C4-2B (cell line): ENCODE measurements around the gene MFAP1.
A peak's percentile ranks its signal among the peaks of the same experiment; 100 is the strongest.
"Not testable (repeated sequence)": the region's sequence is repeated elsewhere in the genome, so short reads cannot be mapped to it uniquely, and the experiment has no call there.

ENCODE experiments used
- H3K27ac ChIP-seq: fragments of 450-650 bp; 2 replicates; pipeline ENCODE4 v1.5.1; 2017
- ZFX ChIP-seq: fragments of 450-650 bp; IDR thresholded peaks from 2 replicates; pipeline ENCODE4 v1.6.1; 2017
- TF ChIP-seq, protein P1 (sequence below): fragments of 450-650 bp; conservative IDR thresholded peaks from 2 replicates; pipeline ENCODE4 v1.5.1; 2017; ENCODE audit warnings: mild to moderate bottlenecking

MFAP1 gene, protein sequence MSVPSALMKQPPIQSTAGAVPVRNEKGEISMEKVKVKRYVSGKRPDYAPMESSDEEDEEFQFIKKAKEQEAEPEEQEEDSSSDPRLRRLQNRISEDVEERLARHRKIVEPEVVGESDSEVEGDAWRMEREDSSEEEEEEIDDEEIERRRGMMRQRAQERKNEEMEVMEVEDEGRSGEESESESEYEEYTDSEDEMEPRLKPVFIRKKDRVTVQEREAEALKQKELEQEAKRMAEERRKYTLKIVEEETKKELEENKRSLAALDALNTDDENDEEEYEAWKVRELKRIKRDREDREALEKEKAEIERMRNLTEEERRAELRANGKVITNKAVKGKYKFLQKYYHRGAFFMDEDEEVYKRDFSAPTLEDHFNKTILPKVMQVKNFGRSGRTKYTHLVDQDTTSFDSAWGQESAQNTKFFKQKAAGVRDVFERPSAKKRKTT

GRCh38 chr15:43824302-43825246 lies at the start of gene MFAP1:
Gene MFAP1 (minus strand): TSS chr15:43824690. CDS start chr15:43824569, 121 bp downstream.
- H3K27ac ChIP-seq = peak within 1 kb of the TSS; percentile 78
- TF ChIP-seq, protein P1, sequence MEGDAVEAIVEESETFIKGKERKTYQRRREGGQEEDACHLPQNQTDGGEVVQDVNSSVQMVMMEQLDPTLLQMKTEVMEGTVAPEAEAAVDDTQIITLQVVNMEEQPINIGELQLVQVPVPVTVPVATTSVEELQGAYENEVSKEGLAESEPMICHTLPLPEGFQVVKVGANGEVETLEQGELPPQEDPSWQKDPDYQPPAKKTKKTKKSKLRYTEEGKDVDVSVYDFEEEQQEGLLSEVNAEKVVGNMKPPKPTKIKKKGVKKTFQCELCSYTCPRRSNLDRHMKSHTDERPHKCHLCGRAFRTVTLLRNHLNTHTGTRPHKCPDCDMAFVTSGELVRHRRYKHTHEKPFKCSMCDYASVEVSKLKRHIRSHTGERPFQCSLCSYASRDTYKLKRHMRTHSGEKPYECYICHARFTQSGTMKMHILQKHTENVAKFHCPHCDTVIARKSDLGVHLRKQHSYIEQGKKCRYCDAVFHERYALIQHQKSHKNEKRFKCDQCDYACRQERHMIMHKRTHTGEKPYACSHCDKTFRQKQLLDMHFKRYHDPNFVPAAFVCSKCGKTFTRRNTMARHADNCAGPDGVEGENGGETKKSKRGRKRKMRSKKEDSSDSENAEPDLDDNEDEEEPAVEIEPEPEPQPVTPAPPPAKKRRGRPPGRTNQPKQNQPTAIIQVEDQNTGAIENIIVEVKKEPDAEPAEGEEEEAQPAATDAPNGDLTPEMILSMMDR = no peak
- TF ChIP-seq ZFX = no peak

GRCh38 chr15:43873651-43874050 lies 49.2 kb upstream of the MFAP1 start:
- H3K27ac ChIP-seq = no peak overlapping the region
- TF ChIP-seq, protein P1 = no peak

DNA sequence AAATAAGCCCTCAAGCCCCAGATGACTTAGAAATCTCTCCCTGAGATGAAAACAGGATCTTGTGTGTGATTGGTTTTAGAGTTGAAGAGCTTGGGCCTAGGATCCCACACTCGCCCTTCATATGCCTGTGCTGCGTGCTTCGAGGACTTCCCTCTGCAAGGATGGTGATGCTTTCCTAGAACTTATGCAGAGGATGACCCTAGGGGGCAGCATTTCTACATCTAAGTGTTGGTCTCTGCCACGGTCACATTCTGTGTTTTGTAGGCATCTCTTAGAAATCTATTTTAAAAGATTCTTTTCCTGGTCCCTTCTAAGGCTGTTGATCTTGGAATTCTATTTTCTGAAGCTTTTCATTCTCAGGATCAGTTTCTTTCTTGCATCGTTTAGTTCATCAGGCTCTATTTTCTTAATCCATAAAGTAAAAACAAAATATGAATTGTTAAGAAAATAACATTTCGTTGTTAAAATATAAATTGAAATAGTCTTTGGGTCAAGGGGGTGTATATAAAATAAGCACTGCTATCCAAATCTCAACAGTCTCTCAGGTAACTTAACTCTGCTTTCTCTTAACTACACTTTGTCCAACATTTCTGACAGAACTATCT lies 48.0 kb upstream of the MFAP1 start:
- no peak overlapping the region for H3K27ac ChIP-seq
- TF ChIP-seq, protein P1 = peak; percentile 74
- no peak for TF ChIP-seq ZFX

DNA sequence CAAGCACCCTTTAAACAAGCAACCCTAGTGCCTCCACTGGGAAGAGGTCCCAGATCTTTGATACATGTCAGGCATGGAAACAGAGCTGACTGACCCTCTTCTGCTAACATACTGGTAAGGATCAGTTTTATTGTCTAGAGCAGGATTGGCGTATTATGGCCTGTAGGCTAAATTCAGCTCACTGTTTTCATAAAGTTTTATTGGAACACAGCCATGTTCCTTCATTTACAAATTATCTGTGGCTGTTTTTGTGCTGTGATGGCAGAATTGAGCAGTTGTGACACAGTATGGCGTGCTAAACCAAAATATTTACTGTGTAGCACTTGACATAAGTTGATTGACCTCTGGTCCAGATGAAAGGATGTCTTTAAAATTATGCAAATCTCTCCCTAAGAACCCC lies 47.3 kb upstream of the MFAP1 start:
- no peak for TF ChIP-seq ZFX
- TF ChIP-seq, protein P1 = no peak

GRCh38 chr15:43868406-43868805 lies 43.9 kb upstream of the MFAP1 start:
- TF ChIP-seq ZFX = no peak
- TF ChIP-seq, protein P1 = no peak
- H3K27ac ChIP-seq = no peak overlapping the region

More for the DNA sequence above, 47.3 kb upstream of the MFAP1 start:
- no peak overlapping the region for H3K27ac ChIP-seq

GRCh38 chr15:43867096-43867495 lies 42.6 kb upstream of the MFAP1 start:
- H3K27ac ChIP-seq = no peak overlapping the region
- TF ChIP-seq, protein P1 = no peak
- no peak for TF ChIP-seq ZFX

DNA sequence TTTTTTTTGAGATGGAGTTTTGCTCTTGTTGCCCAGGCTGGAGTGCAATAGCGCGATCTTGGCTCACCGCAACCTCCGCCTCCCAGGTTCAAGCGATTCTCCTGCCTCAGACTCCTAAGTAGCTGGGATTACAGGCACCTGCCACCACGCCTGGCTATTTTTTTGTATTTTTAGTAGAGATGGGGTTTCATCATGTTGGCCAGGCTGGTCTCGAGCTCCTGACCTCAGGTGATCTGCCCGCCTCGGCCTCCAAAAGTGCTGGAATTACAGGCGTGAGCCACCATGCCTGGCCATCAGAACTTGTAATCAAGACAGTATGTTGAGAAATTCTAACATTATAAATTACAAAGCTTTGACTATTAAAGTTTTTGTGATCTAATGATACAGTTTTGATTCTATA lies 42.1 kb upstream of the MFAP1 start:
- H3K27ac ChIP-seq = not testable (repeated sequence)
